HG03520 (cell line): Measurements from ENCODE around the gene SCGB1A1.

Experiments
- ATAC-seq: cut with Tn5 transposase; IDR thresholded peaks from one replicate; pipeline ENCODE4 v1.9.1; 2021; ENCODE audit warnings: mild to moderate bottlenecking, moderate library complexity; ENCODE audit not compliant: unreplicated experiment

Gene SCGB1A1

GRCh38 chr11:62420882-62421281 is 2.0 kb downstream of the SCGB1A1 start:
- no peak for ATAC-seq

DNA sequence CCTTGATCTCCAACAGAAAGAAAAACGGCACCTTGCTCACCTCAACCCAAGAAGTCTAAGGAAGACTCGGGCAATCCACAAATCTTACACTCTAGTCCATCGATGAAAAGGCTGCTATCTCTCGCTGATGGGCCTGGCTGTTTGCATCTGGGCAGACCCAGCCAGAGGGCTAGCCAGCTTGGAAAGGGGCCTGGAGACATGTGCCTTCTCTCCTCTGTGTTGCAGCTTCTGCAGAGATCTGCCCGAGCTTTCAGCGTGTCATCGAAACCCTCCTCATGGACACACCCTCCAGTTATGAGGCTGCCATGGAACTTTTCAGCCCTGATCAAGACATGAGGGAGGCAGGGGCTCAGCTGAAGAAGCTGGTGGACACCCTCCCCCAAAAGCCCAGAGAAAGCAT is 3.2 kb downstream of the SCGB1A1 start:
- ATAC-seq: no peak

DNA sequence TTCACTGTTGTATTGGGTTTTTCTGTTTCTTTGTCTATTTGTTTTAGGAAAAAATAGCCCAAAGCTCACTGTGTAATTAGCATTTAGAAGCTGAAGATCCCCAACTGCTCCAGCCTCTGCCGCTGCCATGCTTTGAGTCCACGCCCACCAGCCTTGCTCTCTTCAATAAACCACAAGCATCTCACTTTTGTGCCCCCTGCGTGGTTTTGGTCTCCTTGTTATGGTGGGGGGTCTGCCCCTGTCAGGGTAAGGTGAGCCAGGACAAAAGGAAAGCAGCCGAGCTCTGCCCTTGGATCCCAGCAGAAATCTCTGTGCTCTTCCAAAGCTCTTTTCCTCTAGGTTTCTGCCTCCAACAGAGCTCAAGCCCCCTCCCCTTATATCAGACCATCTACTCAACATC is 4.2 kb downstream of the SCGB1A1 start:
- ATAC-seq: no peak

- ATAC-seq: no peak
Measured at GRCh38 chr11:62427630-62428233, 8.9 kb downstream of the SCGB1A1 start.

DNA sequence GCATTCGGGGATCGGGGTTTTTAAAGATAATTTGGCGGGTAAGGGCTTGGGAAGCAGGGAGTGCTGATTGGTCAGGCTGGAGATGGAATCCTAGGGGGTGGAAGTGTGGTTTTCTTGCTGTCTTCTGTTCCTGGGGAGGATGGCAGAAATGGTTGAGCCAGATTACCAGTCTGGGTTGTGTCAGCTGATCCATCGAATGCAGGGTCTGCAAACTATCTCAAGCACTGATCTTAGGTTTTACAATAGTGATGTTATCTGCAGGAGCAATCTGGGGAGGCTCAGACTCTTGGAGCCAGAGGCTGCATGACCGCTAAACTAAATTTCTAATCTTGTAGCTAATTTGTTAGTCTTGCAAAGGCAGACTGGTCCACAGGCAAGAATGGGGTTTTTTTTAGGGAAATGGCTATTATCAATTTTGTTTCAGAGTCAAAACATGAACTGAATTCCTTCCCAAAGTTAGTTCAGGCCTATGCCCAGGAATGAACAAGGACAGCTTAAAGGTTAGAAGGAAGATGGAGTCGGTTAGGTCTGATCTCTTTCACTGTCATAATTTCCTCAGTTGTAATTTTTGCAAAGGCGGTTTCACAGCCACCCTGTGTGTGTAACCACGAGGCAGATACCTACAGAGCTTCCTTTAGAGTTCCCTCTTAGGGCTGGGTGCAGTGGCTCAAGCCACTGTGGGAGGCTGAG is 10.2 kb downstream of the SCGB1A1 start:
- ATAC-seq: no peak

DNA sequence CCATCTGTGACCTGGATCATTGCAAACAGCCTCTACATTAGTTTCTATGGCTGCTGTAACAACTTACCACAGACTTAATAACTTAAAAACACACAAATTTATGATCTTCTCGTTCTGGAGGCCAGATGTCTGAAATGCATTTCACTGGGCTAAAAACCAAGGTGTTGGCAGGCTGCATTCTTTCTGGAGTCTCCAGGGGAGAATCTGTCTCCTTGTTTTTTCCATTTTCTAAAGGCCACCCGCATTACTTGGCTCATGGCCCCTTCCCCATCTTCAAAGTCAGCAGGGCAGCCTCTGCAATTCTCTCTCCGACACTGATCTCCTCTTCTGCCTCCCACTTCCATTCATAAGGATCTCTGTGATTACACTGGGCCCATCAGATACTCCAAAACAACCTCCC is 11.6 kb downstream of the SCGB1A1 start:
- no peak for ATAC-seq

DNA sequence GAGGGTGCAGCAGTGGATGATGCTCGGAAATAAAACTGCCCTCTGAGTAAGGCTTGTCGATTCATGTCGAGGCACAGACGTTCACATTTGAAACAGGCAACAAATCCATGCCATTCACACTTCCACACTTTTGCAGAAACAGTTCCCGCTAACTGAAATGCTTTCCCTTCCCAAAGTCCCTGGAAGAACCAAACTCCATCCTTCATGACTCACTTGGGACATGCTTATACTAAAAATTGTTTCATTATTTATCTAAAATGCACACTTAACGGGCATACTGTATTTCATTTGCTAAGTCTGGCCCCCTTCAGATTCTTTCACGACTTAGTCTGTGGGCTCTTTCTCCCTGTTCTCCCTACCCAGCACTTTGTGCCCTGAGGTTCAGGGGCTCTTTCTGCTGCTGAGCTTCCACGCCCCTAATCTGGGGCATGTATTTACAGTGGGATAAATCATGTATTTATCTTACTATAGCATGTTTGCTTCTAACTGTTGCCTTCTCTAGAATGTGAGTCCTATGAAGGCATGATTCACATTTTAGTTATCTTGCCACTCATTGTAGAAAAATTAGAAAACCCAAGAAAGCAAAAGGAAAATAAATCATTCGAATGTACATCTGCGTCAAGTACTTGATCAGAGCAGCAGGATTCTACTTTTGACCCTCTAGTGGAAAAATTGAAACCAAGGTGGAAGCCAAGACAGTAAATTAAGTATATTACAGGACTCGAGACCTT is 12.5 kb downstream of the SCGB1A1 start:
- no peak for ATAC-seq

DNA sequence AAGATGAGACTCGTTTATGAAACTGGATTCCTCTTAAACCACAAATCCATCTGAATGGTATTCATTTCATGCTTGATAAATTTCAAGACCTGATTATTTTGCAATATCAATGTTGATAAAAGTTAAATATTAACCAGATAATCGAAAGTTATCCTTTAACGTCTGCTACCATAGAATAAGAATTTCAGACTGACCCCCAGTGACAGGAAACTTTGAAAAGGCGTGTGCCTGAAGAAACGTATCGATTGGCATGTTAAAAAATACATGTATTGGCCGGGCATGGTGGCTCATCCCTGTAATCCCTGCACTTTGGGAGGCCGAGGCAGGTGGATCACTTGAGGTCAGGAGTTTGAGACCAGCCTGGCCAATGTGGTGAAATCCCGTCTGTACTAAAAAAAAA is 13.9 kb downstream of the SCGB1A1 start:
- no peak for ATAC-seq

DNA sequence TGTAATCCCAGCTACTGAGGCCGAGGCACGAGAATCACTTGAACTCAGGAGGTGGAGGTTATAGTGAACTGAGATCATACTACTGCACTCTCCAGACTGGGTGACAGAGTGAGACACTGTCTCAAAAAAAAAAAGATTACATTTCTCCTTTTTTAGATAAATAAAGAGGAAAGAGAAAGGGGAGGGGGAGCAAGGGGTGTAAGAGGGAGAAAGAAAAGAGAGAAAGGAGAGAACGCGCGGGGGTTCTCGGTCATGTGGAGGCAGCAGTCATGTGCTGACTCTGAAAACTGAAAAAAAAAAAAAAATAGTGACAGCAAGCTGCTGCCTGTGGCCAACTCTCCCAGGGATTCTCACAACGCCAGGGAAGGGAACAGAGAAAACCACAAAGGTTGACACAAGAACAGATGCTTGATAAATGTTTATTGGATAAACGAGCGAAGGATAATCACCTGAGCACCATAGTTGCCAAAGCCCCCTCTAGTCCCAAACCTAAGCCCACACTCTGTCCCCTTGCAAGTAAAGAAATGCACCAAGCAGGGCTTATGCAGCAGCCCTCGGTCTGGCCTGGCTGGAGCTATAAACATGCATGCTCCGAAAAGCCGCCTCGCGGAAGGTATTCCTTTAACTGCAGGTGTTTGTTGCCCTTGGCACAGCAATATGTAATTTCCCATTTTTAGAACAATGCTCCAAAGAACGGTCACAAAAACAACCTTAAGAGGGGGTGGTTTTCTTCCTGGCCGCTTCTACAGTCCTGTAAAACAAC is 14.5 kb downstream of the SCGB1A1 start:
- no peak for ATAC-seq

- no peak for ATAC-seq
Measured at GRCh38 chr11:62433904-62434276, 15.1 kb downstream of the SCGB1A1 start.

GRCh38 chr11:62435846-62436660 is 17.2 kb downstream of the SCGB1A1 start:
- ATAC-seq: no peak

DNA sequence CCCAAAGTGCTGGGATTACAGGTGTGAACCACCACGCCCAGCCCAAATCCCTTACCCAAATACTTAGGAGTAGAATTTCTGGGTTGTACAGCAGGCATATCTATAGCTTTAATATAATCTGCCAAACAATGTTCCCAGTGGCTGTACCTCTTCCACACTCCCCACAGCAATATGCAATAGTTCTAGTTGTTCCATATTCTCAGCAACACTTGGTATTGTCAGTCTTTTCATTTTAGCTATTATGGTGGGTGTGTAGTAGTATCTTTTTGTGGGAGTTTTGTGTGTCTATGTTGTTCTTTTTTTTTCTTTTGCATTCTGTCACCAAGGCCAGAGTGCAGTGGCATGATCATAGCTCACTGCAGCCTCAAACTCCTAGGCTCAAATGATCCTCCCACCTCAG is 18.8 kb downstream of the SCGB1A1 start:
- ATAC-seq: no peak

- ATAC-seq: no peak
Measured at GRCh38 chr11:62438641-62439040, 19.8 kb downstream of the SCGB1A1 start.

DNA sequence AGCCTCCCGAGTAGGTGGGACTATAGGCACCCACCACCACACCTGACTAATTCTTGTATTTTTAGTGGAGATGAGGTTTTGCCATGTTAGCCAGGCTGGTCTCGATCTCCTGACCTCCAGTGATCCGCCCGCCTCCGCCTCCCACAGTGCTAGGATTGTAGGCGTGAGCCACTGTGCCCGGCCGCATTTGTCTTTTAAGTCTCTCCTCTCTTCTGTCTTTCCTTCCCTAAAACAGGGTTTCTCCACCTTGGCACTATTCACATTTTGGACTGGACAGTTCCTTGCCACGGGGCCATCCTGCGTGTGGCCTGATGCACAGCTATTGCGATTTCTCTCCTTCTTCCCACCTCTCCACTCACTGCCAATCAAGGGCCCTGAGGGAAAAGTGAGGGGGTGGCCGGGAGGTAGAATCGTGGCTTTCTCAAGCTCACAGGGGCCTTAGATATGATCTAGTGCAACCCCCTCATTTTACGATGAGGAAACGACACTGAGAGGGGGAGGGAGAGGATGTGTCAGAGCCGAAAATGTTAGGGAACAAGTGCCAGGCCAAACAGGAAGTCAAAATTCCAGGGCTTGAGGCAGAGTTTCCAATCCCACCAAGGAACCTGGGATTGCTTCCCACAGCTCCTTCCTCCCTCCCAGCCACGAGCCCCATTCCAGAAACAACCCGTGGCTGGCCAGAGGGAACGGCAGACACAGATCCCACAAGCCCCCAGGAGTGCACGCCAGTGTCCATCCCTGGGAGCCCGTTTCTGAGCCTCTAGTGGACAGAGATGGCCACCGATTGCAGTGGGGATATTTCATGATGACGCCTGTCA is 21.2 kb downstream of the SCGB1A1 start:
- no peak for ATAC-seq

DNA sequence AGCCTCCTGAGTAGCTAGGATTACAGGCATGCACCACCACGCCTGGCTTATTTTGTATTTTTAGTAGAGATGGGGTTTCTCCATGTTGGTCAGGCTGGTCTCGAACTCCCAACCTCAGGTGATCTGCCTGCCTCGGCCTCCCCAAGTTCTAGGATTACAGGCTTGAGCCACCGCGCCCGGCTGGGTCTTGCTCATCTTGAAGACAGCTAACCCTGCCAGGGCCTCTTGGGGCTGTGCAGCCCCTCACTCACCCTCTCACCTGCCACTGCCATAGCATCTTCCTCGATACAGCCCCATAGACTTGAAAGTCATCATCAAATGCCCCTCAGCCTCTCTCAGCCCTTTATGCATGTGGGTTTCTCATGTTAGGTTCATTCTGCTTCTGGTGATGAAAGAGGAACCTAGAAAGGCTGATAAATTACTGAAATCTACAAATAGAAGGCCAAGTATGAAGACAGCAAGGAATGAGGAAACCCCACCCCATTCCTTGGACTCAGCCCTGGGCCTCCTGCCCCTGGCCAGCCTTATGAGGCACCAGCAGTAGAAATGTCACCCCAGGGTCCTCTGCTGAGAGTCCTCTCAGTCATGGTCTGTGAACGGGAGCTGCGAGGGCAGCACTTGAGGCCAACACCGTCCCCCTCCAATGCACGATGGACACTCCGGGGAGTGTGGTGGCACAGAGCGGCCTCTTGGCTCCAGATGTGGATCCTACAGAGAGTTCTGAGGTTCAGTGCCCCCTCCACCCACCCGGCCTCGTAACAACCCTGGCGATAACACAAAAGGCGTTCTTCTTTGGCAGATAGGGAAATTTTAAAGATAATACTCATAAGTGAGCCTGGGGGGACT is 24.8 kb downstream of the SCGB1A1 start:
- ATAC-seq: no peak

GRCh38 chr11:62444236-62444833 is 25.5 kb downstream of the SCGB1A1 start:
- no peak for ATAC-seq

GRCh38 chr11:62444835-62445234 is 26.0 kb downstream of the SCGB1A1 start:
- no peak for ATAC-seq

- no peak for ATAC-seq
Measured at GRCh38 chr11:62445314-62445740, 26.5 kb downstream of the SCGB1A1 start.
